GM21576 (cell line): Measurements from ENCODE around the gene PLA2G1B.
"Not testable (repeated sequence)": the region's sequence is repeated elsewhere in the genome, so short reads cannot be mapped to it uniquely, and the experiment has no call there.

Experiments used
- ATAC-seq: cut with Tn5 transposase; IDR thresholded peaks from one replicate; pipeline ENCODE4 v1.9.1; 2021; ENCODE audit warnings: mild to moderate bottlenecking, moderate library complexity; ENCODE audit not compliant: unreplicated experiment

The PLA2G1B gene

GRCh38 chr12:120359128-120359527 is 31.5 kb upstream of the PLA2G1B start:
- no peak for ATAC-seq

- no peak for ATAC-seq
Measured at GRCh38 chr12:120358412-120359100, 31.0 kb upstream of the PLA2G1B start.

GRCh38 chr12:120357104-120357503 is 29.5 kb upstream of the PLA2G1B start:
- ATAC-seq, result no peak

- ATAC-seq, result no peak
Measured at GRCh38 chr12:120356567-120357030, 29.0 kb upstream of the PLA2G1B start.

GRCh38 chr12:120353556-120354317 is 26.2 kb upstream of the PLA2G1B start:
- ATAC-seq, result no peak

GRCh38 chr12:120353136-120353535 is 25.6 kb upstream of the PLA2G1B start:
- no peak for ATAC-seq

GRCh38 chr12:120352117-120352516 is 24.5 kb upstream of the PLA2G1B start:
- ATAC-seq, result no peak

GRCh38 chr12:120350576-120351350 is 23.2 kb upstream of the PLA2G1B start:
- ATAC-seq, result no peak

GRCh38 chr12:120347766-120348165 is 20.2 kb upstream of the PLA2G1B start:
- no peak for ATAC-seq

GRCh38 chr12:120346681-120347080 is 19.1 kb upstream of the PLA2G1B start:
- ATAC-seq, result no peak

GRCh38 chr12:120346031-120346430 is 18.5 kb upstream of the PLA2G1B start:
- ATAC-seq, result no peak

GRCh38 chr12:120343692-120344091 is 16.1 kb upstream of the PLA2G1B start:
- ATAC-seq, result no peak

GRCh38 chr12:120343039-120343537 is 15.5 kb upstream of the PLA2G1B start:
- no peak for ATAC-seq

GRCh38 chr12:120342175-120343038 is 14.8 kb upstream of the PLA2G1B start:
- ATAC-seq, result no peak

- ATAC-seq, result no peak
Measured at GRCh38 chr12:120339256-120339655, 11.7 kb upstream of the PLA2G1B start.

GRCh38 chr12:120337730-120338129 is 10.2 kb upstream of the PLA2G1B start:
- no peak for ATAC-seq

- not testable (repeated sequence) for ATAC-seq
Measured at GRCh38 chr12:120336392-120336791, 8.8 kb upstream of the PLA2G1B start.

- ATAC-seq, result not testable (repeated sequence)
Measured at GRCh38 chr12:120335447-120335846, 7.9 kb upstream of the PLA2G1B start.

GRCh38 chr12:120332523-120332922 is 4.9 kb upstream of the PLA2G1B start:
- ATAC-seq, result no peak

- no peak for ATAC-seq
Measured at GRCh38 chr12:120332041-120332440, 4.5 kb upstream of the PLA2G1B start.
